Activated CD8-positive, alpha-beta T cell treated with anti-CD3 and anti-CD28 coated beads for 36 hours (primary cell): Measurements from ENCODE around the gene NFE2L2. TPM values are rescaled to one million over a fixed set of nuclear protein-coding genes. Genes with fewer than 3 reads are reported as not detected.
A peak's percentile ranks its signal among the peaks of the same experiment; 100 is the strongest.
"Not testable (repeated sequence)": the region's sequence is repeated elsewhere in the genome, so short reads cannot be mapped to it uniquely, and the experiment has no call there.

ENCODE experiments used
- ATAC-seq: fragments of 200-7000 bp; cut with Tn5 transposase; one replicate; pipeline ENCODE4 v1.10.0; 2021; ENCODE audit warnings: mild to moderate bottlenecking, moderate library complexity
- CTCF ChIA-PET: fragments of 350-600 bp; sonication (Branson Sonifier 250); formaldehyde crosslinking; loops from one replicate; lab custom pipeline; 2021; ENCODE audit warnings: antibody characterized with exemption; lab: Charles Lee
- POLR2A ChIA-PET: fragments of 350-600 bp; sonication (Branson Sonifier 250); formaldehyde crosslinking; loops from one replicate; lab custom pipeline; 2021; ENCODE audit warnings: antibody characterized with exemption; lab: Charles Lee
- DNase-seq: peaks from one replicate; pipeline ENCODE4 v3.0.0-alpha.2; 2020
- H3K27ac Mint-ChIP-seq: one replicate; pipeline ENCODE4 v1.8.0; 2021; ENCODE audit warnings: mild to moderate bottlenecking, mixed read lengths
- H3K27me3 Mint-ChIP-seq: one replicate; pipeline ENCODE4 v1.8.0; 2021; ENCODE audit warnings: mixed read lengths
- H3K36me3 Mint-ChIP-seq: one replicate; pipeline ENCODE4 v1.8.0; 2021; ENCODE audit warnings: low read depth, mixed read lengths
- H3K4me1 Mint-ChIP-seq: one replicate; pipeline ENCODE4 v1.8.0; 2021; ENCODE audit warnings: low read depth, mixed read lengths
- H3K4me3 Mint-ChIP-seq: one replicate; pipeline ENCODE4 v1.8.0; 2021; ENCODE audit warnings: mild to moderate bottlenecking, moderate library complexity, mixed read lengths
- H3K9me3 Mint-ChIP-seq: one replicate; pipeline ENCODE4 v1.8.0; 2021; ENCODE audit warnings: mixed read lengths
- CTCF ChIP-seq: fragments of 200-600 bp; IDR thresholded peaks from one replicate; pipeline ENCODE4 v1.8.0; 2022; ENCODE audit warnings: antibody characterized with exemption, mild to moderate bottlenecking
- intact Hi-C: fragments of 100-400 bp; cut with micrococcal nuclease; formaldehyde crosslinking; loops from one replicate; pipeline ENCODE4 v1.10.0; 2022
- total RNA-seq, 2 experiments: library from RNA; stranded (reverse); gene quantifications; one replicate each; pipeline ENCODE4 v1.2.3, GENCODE V29; 2021

NFE2L2 gene
- 10 to 100 TPM; 57.3 to 57.6 TPM for total RNA-seq

- Mint-ChIP-seq H3K36me3 (peaks cover 26% of the 10 kb centered on the region), H3K27ac (peak within 1 kb of the TSS; percentile 99), H3K4me3 (peak within 1 kb of the TSS; percentile 90), H3K9me3 (no peaks in the 10 kb centered on the region), H3K27me3 (no peaks in the 10 kb centered on the region), H3K4me1 (peaks cover 52% of the 10 kb centered on the region)
- intact Hi-C loops, result loop anchor here (2.0 to 5.0 kb wide), 3 partner anchors 38 to 67 kb away; partner anchors contain the start of gene HNRNPA3
- DNase-seq (peak; percentile 97), ATAC-seq (peak; percentile 78)
- no peak for TF ChIP-seq CTCF
- POLR2A ChIA-PET, result interaction anchor here (0.8 to 6.8 kb wide), 31 partner anchors 8 to 398 kb away, joined by 3 to 103 read pairs (median 13); partner anchors contain the start of genes AGPS and HNRNPA3
- CTCF ChIA-PET, result interaction anchor here (0.7 to 7.1 kb wide), 19 partner anchors 8 to 102 kb away, joined by 3 to 67 read pairs (median 11); partner anchors contain the start of gene HNRNPA3
Observed at GRCh38 chr2:177264693-177265587, at the start of gene NFE2L2. NFE2L2 (minus strand) TSS chr2:177264727; CDS start chr2:177264576, 151 bp downstream.

- no peaks in the 10 kb centered on the region for H3K27me3 Mint-ChIP-seq
- CTCF ChIA-PET, result interaction anchor here (1.0 to 2.7 kb wide), 6 partner anchors 8 to 149 kb away, joined by 3 to 24 read pairs (median 4); no protein-coding TSS in a partner anchor
- no peak overlapping the region for H3K4me3 Mint-ChIP-seq
- intact Hi-C loops, result no loop called here
- peaks cover 17% of the 10 kb centered on the region for H3K4me1 Mint-ChIP-seq
- H3K9me3 Mint-ChIP-seq, result peaks cover 3% of the 10 kb centered on the region
- POLR2A ChIA-PET, result interaction anchor here (1.1 kb wide), 1 partner anchor 150 kb away, joined by 3 read pairs; no protein-coding TSS in a partner anchor
- no peak overlapping the region for H3K27ac Mint-ChIP-seq
- no peak for TF ChIP-seq CTCF
- peaks cover 4% of the 10 kb centered on the region for H3K36me3 Mint-ChIP-seq
- DNase-seq, result no peak
- ATAC-seq, result no peak
Observed at GRCh38 chr2:177314194-177314593, 49.7 kb upstream of the NFE2L2 start.

GRCh38 chr2:177313162-177313781 is 48.7 kb upstream of the NFE2L2 start:
- no peak for TF ChIP-seq CTCF
- no peak for ATAC-seq
- intact Hi-C loops, result no loop called here
- Mint-ChIP-seq H3K27ac (no peak overlapping the region), H3K4me3 (no peak overlapping the region), H3K36me3 (peaks cover 4% of the 10 kb centered on the region), H3K9me3 (peaks cover 3% of the 10 kb centered on the region), H3K4me1 (peaks cover 19% of the 10 kb centered on the region), H3K27me3 (no peaks in the 10 kb centered on the region)
- POLR2A ChIA-PET, result no interaction called here
- DNase-seq, result no peak
- CTCF ChIA-PET, result interaction anchor here (1.0 to 2.7 kb wide), 4 partner anchors 17 to 165 kb away, joined by 3 to 24 read pairs (median 3); no protein-coding TSS in a partner anchor

- H3K27me3 Mint-ChIP-seq, result no peaks in the 10 kb centered on the region
- H3K36me3 Mint-ChIP-seq, result peaks cover 4% of the 10 kb centered on the region
- no peak for ATAC-seq
- no peak overlapping the region for H3K4me3 Mint-ChIP-seq
- TF ChIP-seq CTCF, result no peak
- no peak overlapping the region for H3K27ac Mint-ChIP-seq
- no peak for DNase-seq
- intact Hi-C loops, result no loop called here
- peaks cover 3% of the 10 kb centered on the region for H3K9me3 Mint-ChIP-seq
- ChIA-PET CTCF (no interaction called here), POLR2A (no interaction called here)
- H3K4me1 Mint-ChIP-seq, result peaks cover 23% of the 10 kb centered on the region
Observed at GRCh38 chr2:177312562-177312961, 48.0 kb upstream of the NFE2L2 start.

GRCh38 chr2:177309672-177310309 is 45.3 kb upstream of the NFE2L2 start:
- DNase-seq, H3K36me3 Mint-ChIP-seq, H3K4me3 Mint-ChIP-seq, H3K27me3 Mint-ChIP-seq, intact Hi-C loops, ATAC-seq, H3K9me3 Mint-ChIP-seq: not testable (repeated sequence)
- Mint-ChIP-seq H3K4me1 (peaks cover 30% of the 10 kb centered on the region), H3K27ac (peak overlapping the region; percentile 42)
- POLR2A ChIA-PET, result interaction anchor here (1.3 to 1.5 kb wide), 3 partner anchors 27 to 46 kb away, joined by 3 to 8 read pairs (median 3); partner anchors contain the start of gene NFE2L2
- CTCF ChIA-PET, result interaction anchor here (1.1 to 1.9 kb wide), 5 partner anchors 14 to 145 kb away, joined by 3 to 9 read pairs (median 5); no protein-coding TSS in a partner anchor
